Endothelial cell of umbilical vein (primary cell): Measurements from ENCODE around the gene OSGIN1. TPM values are rescaled to one million over a fixed set of nuclear protein-coding genes. Genes with fewer than 3 reads are reported as not detected.

ENCODE experiments used
- BruUV-seq: library from RNA; stranded (reverse); fragments of 400-500 nt; replicated peaks from 2 replicates; lab custom pipeline; 2021; lab: Mats Ljungman, UMichigan
- CTCF ChIA-PET: fragments of 300-600, 350-600 bp; sonication (Branson Sonifier 250); formaldehyde crosslinking; loops from one replicate; lab custom pipeline; 2021; ENCODE audit warnings: antibody characterized with exemption, inconsistent platforms; lab: Charles Lee
- POLR2A ChIA-PET: fragments of 300-600, 350-600 bp; sonication (Branson Sonifier 250); formaldehyde crosslinking; loops from one replicate; lab custom pipeline; 2021; ENCODE audit warnings: antibody characterized with exemption, inconsistent platforms; lab: Charles Lee
- DNase-seq: peaks from one replicate; pipeline ENCODE4 v3.0.0-alpha.2; 2011; ENCODE audit warnings: low read depth, low spot score
- FAIRE-seq: peaks from 2 replicates; lab custom pipeline; 2011; peaks lifted over from hg19 to GRCh38; lab: Jason Lieb, UNC
- H2AFZ ChIP-seq: 2 replicates; pipeline ENCODE4 v1.6.0; 2012; ENCODE audit warnings: low read depth, low read length, control low read depth, inconsistent platforms
- H3K27ac ChIP-seq: 2 replicates; pipeline ENCODE4 v1.5.1; 2011; ENCODE audit warnings: low read depth, mild to moderate bottlenecking, control low read depth, low read length, moderate library complexity; ENCODE audit not compliant: insufficient read depth
- H3K27me3 ChIP-seq, 2 experiments: 2 replicates each; pipeline versions ENCODE4 v1.6.0 to v1.6.1; 2011; ENCODE audit warnings: low read length in 2 of 2, mixed read lengths in 1 of 2; ENCODE audit not compliant: control insufficient read depth in 2 of 2, insufficient read depth in 2 of 2
- H3K36me3 ChIP-seq, 2 experiments: 2 replicates in 1 of 2; 3 replicates in 1 of 2; pipeline ENCODE4 v1.5.1; 2011; ENCODE audit warnings: low read length in 2 of 2, mild to moderate bottlenecking in 1 of 2, moderate library complexity in 1 of 2; ENCODE audit not compliant: control insufficient read depth in 2 of 2, insufficient read depth in 2 of 2; ENCODE audit errors: extremely low read depth in 1 of 2
- H3K4me1 ChIP-seq: 3 replicates; pipeline ENCODE4 v1.5.1; 2011; ENCODE audit warnings: mild to moderate bottlenecking, low read length; ENCODE audit not compliant: control insufficient read depth, insufficient read depth; ENCODE audit errors: extremely low read depth
- H3K4me2 ChIP-seq: 2 replicates; pipeline ENCODE4 v1.6.1; 2011; ENCODE audit warnings: low read length, control low read depth, mixed read lengths; ENCODE audit not compliant: insufficient read depth
- H3K4me3 ChIP-seq, 3 experiments: fragments of 200-600 bp in 1 of 3; sonication (generic), shearing (Covaris generic) in 1 of 3; replicated peaks in 1 of 3; 2 replicates each; pipeline ENCODE4 v1.5.1; 2011 to 2016; ENCODE audit warnings: control low read depth in 3 of 3, low read length in 3 of 3, mild to moderate bottlenecking in 2 of 3, inconsistent platforms in 1 of 3, low read depth in 1 of 3, moderate library complexity in 1 of 3; ENCODE audit not compliant: insufficient read depth in 1 of 3
- H3K79me2 ChIP-seq: 2 replicates; pipeline ENCODE4 v1.6.0; 2012; ENCODE audit warnings: low read length, inconsistent platforms; ENCODE audit not compliant: control insufficient read depth, insufficient read depth
- H3K9ac ChIP-seq: replicated peaks from 2 replicates; pipeline ENCODE3; 2011; ENCODE audit warnings: low read length, control low read depth; ENCODE audit not compliant: insufficient read depth; ENCODE audit errors: extremely low read depth
- H3K9me1 ChIP-seq: replicated peaks from 3 replicates; pipeline ENCODE4 v1.6.0; 2011; ENCODE audit warnings: mild to moderate bottlenecking, low read length; ENCODE audit not compliant: control insufficient read depth, insufficient read depth; ENCODE audit errors: extremely low read depth
- H3K9me3 ChIP-seq: replicated peaks from 2 replicates; pipeline ENCODE4 v1.5.1; 2012; ENCODE audit warnings: low read length, inconsistent platforms; ENCODE audit not compliant: control insufficient read depth, insufficient read depth
- H4K20me1 ChIP-seq: replicated peaks from 2 replicates; pipeline ENCODE3; 2011; ENCODE audit warnings: mild to moderate bottlenecking, low read length; ENCODE audit not compliant: control insufficient read depth, insufficient read depth; ENCODE audit errors: extremely low read depth
- EZH2 ChIP-seq: IDR thresholded peaks from 2 replicates; pipeline ENCODE4 v1.6.1; 2012; ENCODE audit warnings: borderline replicate concordance, low read depth, mild to moderate bottlenecking, moderate library complexity, low read length, inconsistent platforms; ENCODE audit not compliant: severe bottlenecking
- FOS ChIP-seq: IDR thresholded peaks from 2 replicates; pipeline ENCODE4 v1.6.1; 2011; ENCODE audit warnings: mild to moderate bottlenecking, low read length, moderate library complexity, borderline replicate concordance; ENCODE audit not compliant: insufficient read depth
- GATA2 ChIP-seq: IDR thresholded peaks from 2 replicates; pipeline ENCODE4 v1.7.0; 2011; ENCODE audit warnings: low read depth, mild to moderate bottlenecking, moderate library complexity, mixed read lengths, low read length; ENCODE audit not compliant: insufficient read length, insufficient read depth
- JUN ChIP-seq: IDR thresholded peaks from 2 replicates; pipeline ENCODE4 v1.6.1; 2011; ENCODE audit warnings: borderline replicate concordance, low read depth; ENCODE audit not compliant: insufficient read length, insufficient read depth
- MAX ChIP-seq: IDR thresholded peaks from 2 replicates; pipeline ENCODE4 v1.6.1; 2011; ENCODE audit not compliant: insufficient read depth, insufficient read length
- MYC ChIP-seq: IDR thresholded peaks from one replicate; pipeline ENCODE4 v1.6.1; 2011; ENCODE audit warnings: mild to moderate bottlenecking, low read depth, low read length
- POLR2A ChIP-seq: IDR thresholded peaks from 2 replicates; pipeline ENCODE4 v1.6.1; 2012; ENCODE audit warnings: low read depth, mild to moderate bottlenecking, control low read depth, low read length
- POLR2AphosphoS5 ChIP-seq: IDR thresholded peaks from 2 replicates; pipeline ENCODE4 v1.6.1; 2012; ENCODE audit warnings: low read depth, mild to moderate bottlenecking, control low read depth, low read length, moderate library complexity; ENCODE audit not compliant: insufficient read depth
- dilution Hi-C: fragments of 300-500 bp; cut with MboI; formaldehyde crosslinking; loops from one replicate; pipeline ENCODE4 v1.15.0; 2019; ENCODE audit warnings: low sequenced_read_pairs; ENCODE audit not compliant: extremely low pct_ligation_motif_present
- intact Hi-C: fragments of 100-400 bp; cut with micrococcal nuclease; formaldehyde crosslinking; loops from one replicate; pipeline ENCODE4 v1.10.0; 2022
- polyA plus RNA-seq, 4 experiments: library from polyadenylated mRNA; depleted of rRNA in 3 of 4; stranded (reverse) in 3 of 4; unstranded in 1 of 4; fragments of >200 nt; gene quantifications; 2 replicates each; pipeline versions ENCODE4 v1.2.1 to v1.2.3, GENCODE V29; 2011 to 2012; ENCODE audit warnings: missing spikeins in 1 of 4
- total RNA-seq: library from RNA; stranded (reverse); gene quantifications from 2 replicates; pipeline ENCODE4 v1.2.3, GENCODE V29; 2021
- TF ChIP-seq, protein P1 (sequence below), 2 donors: IDR thresholded peaks; 1 replicate in 1 of 2; 2 replicates in 1 of 2; pipeline ENCODE4 v1.5.1; 2011; ENCODE audit warnings: low read length in 2 of 2, mild to moderate bottlenecking in 2 of 2, moderate library complexity in 2 of 2, control low read depth in 1 of 2, inconsistent platforms in 1 of 2, low read depth in 1 of 2; ENCODE audit not compliant: insufficient read depth in 1 of 2; ENCODE audit errors: extremely low read depth in 1 of 2

The OSGIN1 gene
- total and polyA plus RNA-seq, 2 donors (not counting 3 experiments of a cell fraction or from before 2014, with no cell fraction given), result 9.2 to 11.0 TPM

- H3K27ac ChIP-seq, result no peak overlapping the region
- no peak overlapping the region for H3K9ac ChIP-seq
- BruUV-seq, result no TSS peak
- TF ChIP-seq MYC (no peak), MAX (no peak), FOS (no peak), JUN (no peak), POLR2A (no peak), EZH2 (no peak), POLR2AphosphoS5 (no peak), GATA2 (no peak)
- TF ChIP-seq, protein P1, sequence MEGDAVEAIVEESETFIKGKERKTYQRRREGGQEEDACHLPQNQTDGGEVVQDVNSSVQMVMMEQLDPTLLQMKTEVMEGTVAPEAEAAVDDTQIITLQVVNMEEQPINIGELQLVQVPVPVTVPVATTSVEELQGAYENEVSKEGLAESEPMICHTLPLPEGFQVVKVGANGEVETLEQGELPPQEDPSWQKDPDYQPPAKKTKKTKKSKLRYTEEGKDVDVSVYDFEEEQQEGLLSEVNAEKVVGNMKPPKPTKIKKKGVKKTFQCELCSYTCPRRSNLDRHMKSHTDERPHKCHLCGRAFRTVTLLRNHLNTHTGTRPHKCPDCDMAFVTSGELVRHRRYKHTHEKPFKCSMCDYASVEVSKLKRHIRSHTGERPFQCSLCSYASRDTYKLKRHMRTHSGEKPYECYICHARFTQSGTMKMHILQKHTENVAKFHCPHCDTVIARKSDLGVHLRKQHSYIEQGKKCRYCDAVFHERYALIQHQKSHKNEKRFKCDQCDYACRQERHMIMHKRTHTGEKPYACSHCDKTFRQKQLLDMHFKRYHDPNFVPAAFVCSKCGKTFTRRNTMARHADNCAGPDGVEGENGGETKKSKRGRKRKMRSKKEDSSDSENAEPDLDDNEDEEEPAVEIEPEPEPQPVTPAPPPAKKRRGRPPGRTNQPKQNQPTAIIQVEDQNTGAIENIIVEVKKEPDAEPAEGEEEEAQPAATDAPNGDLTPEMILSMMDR (IDR thresholded peaks at IDR 0.05; ENCODE audit: extremely low read depth in 1 of 2, insufficient read depth in 1 of 2, low read depth in 1 of 2, low read length in 2 of 2), result no peak
- FAIRE-seq (no peak), DNase-seq (no peak)
- H2AFZ ChIP-seq, result no peak overlapping the region
- intact Hi-C loops (no loop called here), dilution Hi-C loops (no loop called here)
- H3K79me2 ChIP-seq, result no peaks in the 10 kb centered on the region
- H3K9me1 ChIP-seq, result no peaks in the 10 kb centered on the region
- H3K9me3 ChIP-seq, result no peaks in the 10 kb centered on the region
- H3K4me1 ChIP-seq, result no peaks in the 10 kb centered on the region
- H4K20me1 ChIP-seq, result no peaks in the 10 kb centered on the region
- ChIA-PET POLR2A (no interaction called here), CTCF (interaction anchor here (1.4 kb wide), 1 partner anchor 23 kb away, joined by 4 read pairs; no protein-coding TSS in a partner anchor)
- peaks cover 0 to 1% of the 10 kb centered on the region in 2 experiments for H3K27me3 ChIP-seq
- H3K4me3 ChIP-seq, result no peak overlapping the region
- no peak overlapping the region for H3K4me2 ChIP-seq
- no peaks in the 10 kb centered on the region for H3K36me3 ChIP-seq
Measured at GRCh38 chr16:84000989-84001642, 48.1 kb downstream of the OSGIN1 start.
